K562 (cell line): ENCODE data around the gene NADSYN1. TPM values are rescaled to one million over a fixed set of nuclear protein-coding genes. Genes with fewer than 3 reads are reported as not detected.
A peak's percentile ranks its signal among the peaks of the same experiment; 100 is the strongest.

ENCODE experiments used
- BRF2 ChIP-seq: IDR thresholded peaks from 3 replicates; pipeline ENCODE4 v1.6.1; 2011; ENCODE audit warnings: borderline replicate concordance, mild to moderate bottlenecking; ENCODE audit not compliant: insufficient read length, insufficient read depth
- CBX1 ChIP-seq: sonication (generic); IDR thresholded peaks from 2 replicates; pipeline ENCODE4 v1.6.1; 2016; ENCODE audit warnings: antibody characterized with exemption, low read depth, mild to moderate bottlenecking
- CHAMP1 ChIP-seq: fragments of 450-650 bp; IDR thresholded peaks from 2 replicates; pipeline ENCODE4 v1.6.1; 2016; ENCODE audit warnings: mild to moderate bottlenecking
- E2F6 ChIP-seq, 2 experiments: IDR thresholded peaks; 2 replicates each; pipeline ENCODE4 v1.6.1; 2011; ENCODE audit warnings: borderline replicate concordance in 1 of 2, control low read depth in 1 of 2, low read depth in 1 of 2, low read length in 1 of 2, mild to moderate bottlenecking in 1 of 2, mixed read lengths in 1 of 2, moderate library complexity in 1 of 2; ENCODE audit not compliant: insufficient read depth in 1 of 2, insufficient read length in 1 of 2, poor library complexity in 1 of 2, severe bottlenecking in 1 of 2; ENCODE audit errors: extremely low read depth in 1 of 2
- GABPB1 ChIP-seq: sonication (generic); formaldehyde crosslinking; IDR thresholded peaks from 2 replicates; pipeline ENCODE4 v1.8.0; 2022; ENCODE audit warnings: mild to moderate bottlenecking, missing genetic modification reagents
- HDAC2 ChIP-seq: fragments of 450-650 bp; IDR thresholded peaks from 2 replicates; pipeline ENCODE4 v1.6.1; 2016; ENCODE audit warnings: mild to moderate bottlenecking
- L3MBTL2 ChIP-seq: fragments of 450-650 bp; IDR thresholded peaks from 2 replicates; pipeline ENCODE4 v1.6.1; 2016; ENCODE audit warnings: mild to moderate bottlenecking, moderate library complexity
- MAZ ChIP-seq, 2 experiments: fragments of 450-650 bp in 1 of 2; sonication (generic) in 1 of 2; formaldehyde crosslinking; IDR thresholded peaks in 1 of 2; conservative IDR thresholded peaks in 1 of 2; 2 replicates each; pipeline versions ENCODE4 v1.4.0 to v1.5.0; 2020; ENCODE audit warnings: mild to moderate bottlenecking in 1 of 2, missing genetic modification reagents in 1 of 2
- NFRKB ChIP-seq: fragments of 450-650 bp; IDR thresholded peaks from 2 replicates; pipeline ENCODE4 v1.6.1; 2016; ENCODE audit warnings: low read depth
- TCF3 ChIP-seq: sonication (generic); formaldehyde crosslinking; IDR thresholded peaks from 2 replicates; pipeline ENCODE4 v1.4.0; 2020; ENCODE audit warnings: mild to moderate bottlenecking, missing genetic modification reagents
- UBTF ChIP-seq, 2 experiments: IDR thresholded peaks; 2 replicates each; pipeline ENCODE4 v1.6.1; 2012; ENCODE audit warnings: improper control_type of control experiment in 2 of 2, low read depth in 2 of 2, low read length in 2 of 2, borderline replicate concordance in 1 of 2
- VEZF1 ChIP-seq: fragments of 200-800 bp; sonication (Bioruptor generic); IDR thresholded peaks from 2 replicates; pipeline ENCODE4 v1.6.1; 2017; ENCODE audit warnings: missing genetic modification characterization, missing compliant biosample characterization
- ZBTB17 ChIP-seq: fragments of 450-650 bp; formaldehyde crosslinking; IDR thresholded peaks from 2 replicates; pipeline ENCODE4 v1.4.0; 2020; ENCODE audit warnings: mild to moderate bottlenecking
- ZNF165 ChIP-seq: fragments of 250-450 bp; sonication (Bioruptor Pico); IDR thresholded peaks from 2 replicates; pipeline ENCODE4 v1.4.0; 2020; ENCODE audit warnings: borderline replicate concordance
- polyA plus RNA-seq, 8 experiments: library from polyadenylated mRNA; depleted of rRNA in 4 of 8; stranded (reverse) in 5 of 8; unstranded in 3 of 8; fragments of >200 nt; fragmentation: Nextera tagmentation in 2 of 8; fragmentation: Illumina TruSeq in 1 of 8; extraction: Ambion mirVana in 2 of 8; extraction: Trizol in 1 of 8; gene quantifications; 2 replicates each; pipeline versions ENCODE4 v1.2.1 to v1.2.3, GENCODE V29; 2011 to 2014; ENCODE audit warnings: inconsistent platforms in 1 of 8, missing spikeins in 1 of 8
- total RNA-seq, 7 experiments: library from RNA; depleted of rRNA in 6 of 7; stranded (reverse); fragments of >200 nt in 6 of 7; fragmentation: Illumina TruSeq in 2 of 7; extraction: Trizol in 2 of 7; gene quantifications; 2 replicates each; pipeline versions ENCODE4 v1.2.1 to v1.2.3, GENCODE V29; 2011 to 2021; ENCODE audit warnings: low replicate concordance in 1 of 7

Gene NADSYN1
- total and polyA plus RNA-seq, 9 of the 15 experiments (the other 6 are each of a cell fraction or from before 2014, with no cell fraction given), result 12.7 to 57.3 (median 42.1) TPM

GRCh38 chr11:71453037-71453917, at the start of gene NADSYN1 (continued):
- TF ChIP-seq BRF2, result no peak
- TF ChIP-seq TCF3 (CRISPR knock-in tag), result no peak
- TF ChIP-seq HDAC2, result peak; percentile 48; the same call in 1 of the 2 replicates
- 0 out of 2 replicates have a peak, but pooled peaks have one; percentile 48 for TF ChIP-seq ZBTB17
- TF ChIP-seq GABPB1 (CRISPR knock-in tag), result peak; percentile 74
- 0 out of 2 replicates have a peak, but pooled peaks have one; percentile 48 for TF ChIP-seq ZNF165 (CRISPR knock-in tag)
- TF ChIP-seq MAZ (CRISPR knock-in tag; conservative IDR thresholded peaks at IDR 0.05 in 1 of 2, IDR thresholded peaks at IDR 0.05 in 1 of 2), result peak; percentile 43 to 58; a peak in 3 of 4 replicates
- 0 out of 4 replicates have a peak, but pooled peaks of 1 of the 2 experiments have one; percentile 32 for TF ChIP-seq UBTF (IDR thresholded peaks at IDR 0.05; ENCODE audit: borderline replicate concordance in 1 of 2, low read depth in 2 of 2, low read length in 2 of 2)
- no peak for TF ChIP-seq NFRKB
- TF ChIP-seq E2F6 (IDR thresholded peaks at IDR 0.05; ENCODE audit: borderline replicate concordance in 1 of 2, extremely low read depth in 1 of 2, insufficient read depth in 1 of 2, insufficient read length in 1 of 2, low read depth in 1 of 2, low read length in 1 of 2, poor library complexity in 1 of 2, severe bottlenecking in 1 of 2), result peak in 1 of 2 experiments; percentile 11
- 0 out of 2 replicates have a peak, but pooled peaks have one; percentile 23 for TF ChIP-seq CBX1
- no peak for TF ChIP-seq CHAMP1
- TF ChIP-seq L3MBTL2, result peak; percentile 28; the same call in 1 of the 2 replicates
- peak; percentile 68 for TF ChIP-seq VEZF1 (CRISPR knock-in tag)
